ENCODE results near the gene ATMIN.

The ATMIN gene

DNA sequence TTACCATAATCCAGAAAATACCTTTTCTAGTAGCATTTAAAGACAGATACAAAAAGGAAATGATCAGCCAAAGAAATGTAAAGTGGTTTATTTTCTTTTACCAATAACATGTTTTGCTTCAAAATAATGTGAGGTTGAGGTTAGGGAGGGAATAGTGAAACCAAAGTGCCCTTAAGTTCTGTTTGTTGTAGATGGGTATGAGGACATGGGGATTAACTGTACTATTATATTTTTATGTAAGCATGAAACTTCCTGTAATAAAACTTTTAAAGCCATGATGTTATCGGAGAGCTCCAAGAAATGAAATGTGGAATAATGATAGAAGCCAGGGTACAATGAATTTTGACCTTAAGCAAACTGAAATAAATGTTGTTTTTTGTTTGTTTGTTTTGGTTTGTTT lies 31.5 kb downstream of the ATMIN start:
- no peak for DNase-seq (ENCODE audit: low read depth in 2 of 2)

DNA sequence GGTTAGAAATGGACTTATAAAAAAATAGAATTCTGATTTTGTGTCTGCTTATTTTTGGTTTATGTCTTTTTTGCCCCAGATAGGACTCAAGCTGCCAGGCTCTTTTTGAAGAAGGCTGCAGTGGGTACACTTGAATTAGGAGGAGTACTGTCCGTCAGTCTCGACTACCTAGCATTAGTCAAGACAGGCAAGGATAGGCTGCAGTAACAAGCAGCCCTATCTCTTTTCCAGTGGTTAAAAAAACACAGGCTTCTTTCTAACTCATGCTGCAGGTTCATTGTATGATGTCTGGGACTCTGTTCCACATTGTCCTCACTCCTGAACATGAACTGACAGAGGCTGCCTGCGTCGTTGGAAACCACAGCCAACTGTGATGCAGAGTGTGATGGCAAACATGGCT lies 33.4 kb downstream of the ATMIN start:
- DNase-seq (ENCODE audit: low read depth in 2 of 2) = no peak

DNA sequence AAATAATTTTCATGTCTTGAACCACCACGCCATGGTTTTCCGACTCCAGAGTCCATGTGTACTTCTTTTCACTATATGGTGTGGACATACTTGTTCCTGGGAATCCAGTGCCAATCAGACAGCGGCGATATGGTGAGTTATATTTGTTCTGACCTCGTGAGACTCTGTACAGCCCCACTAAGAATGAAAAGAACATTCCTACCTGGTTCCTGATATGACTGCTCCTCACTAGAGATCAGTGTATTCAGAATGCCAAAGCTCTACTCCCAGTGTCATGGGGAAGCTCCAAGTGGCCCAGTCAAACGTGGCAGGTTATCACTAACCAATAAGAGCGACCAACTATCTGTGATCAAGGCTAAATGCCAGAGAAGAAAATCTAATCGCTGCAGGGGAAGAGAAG lies 35.3 kb downstream of the ATMIN start:
- DNase-seq (ENCODE audit: low read depth in 2 of 2) = no peak

DNA sequence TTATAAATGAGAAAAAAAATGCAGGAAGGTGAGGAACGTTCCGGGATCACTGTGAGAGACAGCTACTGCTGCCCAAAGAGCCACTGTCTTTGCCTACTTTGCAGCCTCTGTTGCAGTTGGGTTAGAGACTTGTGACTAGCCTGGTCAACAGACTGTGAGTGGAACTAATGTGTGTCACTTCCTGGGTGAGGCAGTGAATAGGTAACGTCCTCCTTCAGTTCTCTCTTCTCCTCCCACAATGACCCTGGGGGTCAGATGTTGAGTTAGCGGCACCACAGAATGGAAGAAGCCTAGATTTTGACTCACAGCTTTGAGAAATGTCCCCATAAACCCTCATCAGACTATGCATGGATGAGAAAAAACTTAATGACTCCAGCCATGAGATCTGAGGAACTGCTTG lies 36.2 kb downstream of the ATMIN start:
- DNase-seq (ENCODE audit: low read depth in 2 of 2) = no peak

DNA sequence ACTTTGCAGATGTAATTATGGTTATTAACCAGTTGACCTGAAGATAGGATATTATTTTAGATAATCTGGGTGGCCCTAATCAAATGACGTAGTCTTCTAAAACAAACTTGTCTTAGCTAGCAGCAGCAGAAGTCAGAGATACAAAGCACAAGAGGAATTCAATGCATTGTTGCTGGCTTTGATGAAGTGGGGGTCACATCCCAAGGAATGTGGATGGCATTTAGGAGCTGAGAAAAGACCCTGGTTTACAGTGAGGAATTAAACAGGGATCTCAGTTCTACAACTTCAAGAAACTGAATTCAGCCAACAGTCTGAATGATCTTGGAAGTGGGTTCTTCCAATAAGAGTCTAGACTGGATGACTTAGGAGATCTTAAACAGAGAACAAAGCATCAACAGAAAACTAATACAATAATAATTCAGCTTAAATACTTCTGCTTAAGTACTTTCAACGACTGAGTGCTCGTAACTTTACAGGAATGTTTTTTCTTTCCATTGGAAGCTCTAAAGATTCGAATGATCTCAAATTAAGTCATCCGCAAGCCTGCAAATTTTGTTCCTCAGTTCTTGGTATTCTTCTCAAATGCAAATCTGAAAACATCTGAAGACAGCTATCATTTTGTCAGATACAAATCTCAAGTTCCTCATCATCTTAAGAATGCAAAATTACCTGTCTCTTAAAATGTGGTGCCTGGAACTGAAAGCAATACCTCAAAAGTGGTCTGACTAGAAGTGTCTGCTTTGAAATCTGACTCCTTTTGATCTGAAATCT lies 38.1 kb downstream of the ATMIN start:
- no peak for DNase-seq (ENCODE audit: low read depth in 2 of 2)

DNA sequence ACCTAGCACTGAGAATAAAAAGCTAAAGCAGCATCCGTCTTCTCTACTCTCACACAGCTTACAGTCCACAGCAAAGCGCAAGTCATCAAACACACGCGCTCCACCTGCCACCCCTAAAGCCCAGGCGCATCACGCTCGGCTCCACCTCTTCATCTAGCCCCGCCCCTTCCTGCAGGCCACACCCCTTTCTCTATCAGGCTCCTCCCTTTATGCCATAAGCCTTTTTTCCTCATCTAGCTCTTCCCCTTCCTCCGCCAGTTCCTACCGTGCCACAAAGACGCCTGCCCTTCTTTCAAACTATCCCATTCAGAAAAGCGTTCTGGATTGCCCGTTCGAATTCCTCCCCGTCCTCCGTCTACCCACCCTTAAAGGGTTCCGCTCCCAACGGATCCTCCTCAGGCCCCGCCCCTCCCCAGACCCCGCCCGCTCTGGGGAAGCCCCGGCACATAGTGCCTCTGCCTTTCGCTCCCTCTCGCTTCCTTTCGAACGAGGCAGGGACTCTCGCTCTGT lies 41.0 kb downstream of the ATMIN start:
- peak; percentile 85 to 90 for DNase-seq (ENCODE audit: low read depth in 2 of 2)

DNA sequence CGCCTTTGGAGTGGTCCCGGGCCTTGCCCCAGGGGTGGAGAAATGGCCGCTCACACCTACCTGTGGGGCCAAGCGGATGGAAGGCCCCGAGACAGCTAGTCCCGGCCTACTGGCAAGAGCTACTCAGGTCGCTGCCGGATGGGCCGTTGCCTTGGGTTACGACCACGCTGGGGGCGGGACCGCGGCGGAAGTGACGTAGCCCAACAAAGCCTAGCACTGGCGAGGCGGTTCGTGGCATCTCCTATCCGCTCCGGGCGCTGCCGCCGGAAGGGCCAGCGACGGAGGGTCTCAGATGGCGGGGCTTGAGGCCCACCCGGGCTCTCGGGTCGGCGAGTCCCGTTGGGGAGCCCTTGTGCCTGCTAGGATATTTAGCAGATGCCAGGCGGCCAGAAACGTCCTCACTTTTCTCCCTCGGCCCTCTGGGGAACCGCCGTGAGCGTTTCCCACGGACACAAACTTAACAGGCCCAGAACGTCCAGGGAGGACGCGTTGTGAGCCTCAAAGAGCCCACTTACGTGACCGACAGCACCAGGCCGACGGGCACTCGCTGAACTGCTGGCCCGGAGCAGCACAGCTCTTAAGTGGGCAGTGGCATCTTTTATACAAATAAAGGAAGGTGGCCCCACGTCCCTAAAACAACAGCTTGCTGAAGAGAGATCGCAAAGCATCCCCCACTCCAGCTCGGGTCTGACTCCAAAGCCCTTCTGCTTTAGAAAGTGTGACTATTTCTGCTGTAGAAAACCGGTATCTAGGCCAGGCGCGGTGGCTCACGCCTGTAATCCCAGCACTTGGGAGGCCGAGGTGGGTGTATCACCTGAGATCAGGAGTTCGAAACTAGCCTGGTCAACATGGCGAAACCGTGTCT lies 41.7 kb downstream of the ATMIN start, which contains the start of gene C16orf46:
Gene C16orf46 (minus strand): TSS at position 163 of the 865 bp plus-strand sequence. CDS start 13,283 bp downstream, outside the sequence.
- DNase-seq (ENCODE audit: low read depth in 2 of 2) = peak; percentile 92 to 95

DNA sequence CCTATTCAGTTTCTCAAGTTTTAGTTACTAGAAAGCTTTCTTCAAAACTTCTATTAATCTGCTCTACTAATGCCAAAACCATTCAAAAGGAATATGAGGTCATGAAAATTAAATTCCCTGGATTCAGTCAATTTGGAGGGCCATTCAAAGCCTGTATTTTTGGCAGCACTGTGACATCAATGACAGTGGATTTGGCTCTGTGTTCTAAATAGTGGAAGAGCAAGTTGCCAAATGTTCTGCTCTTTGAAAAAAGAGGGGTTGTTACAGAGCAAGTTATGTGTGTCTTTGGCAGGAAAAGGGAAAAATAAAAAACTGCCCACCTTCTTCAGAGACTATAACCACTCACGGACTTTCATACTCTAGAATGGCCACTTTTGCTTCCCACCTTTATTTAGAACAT lies 44.6 kb downstream of the ATMIN start:
- no peak for DNase-seq (ENCODE audit: low read depth in 2 of 2)

DNA sequence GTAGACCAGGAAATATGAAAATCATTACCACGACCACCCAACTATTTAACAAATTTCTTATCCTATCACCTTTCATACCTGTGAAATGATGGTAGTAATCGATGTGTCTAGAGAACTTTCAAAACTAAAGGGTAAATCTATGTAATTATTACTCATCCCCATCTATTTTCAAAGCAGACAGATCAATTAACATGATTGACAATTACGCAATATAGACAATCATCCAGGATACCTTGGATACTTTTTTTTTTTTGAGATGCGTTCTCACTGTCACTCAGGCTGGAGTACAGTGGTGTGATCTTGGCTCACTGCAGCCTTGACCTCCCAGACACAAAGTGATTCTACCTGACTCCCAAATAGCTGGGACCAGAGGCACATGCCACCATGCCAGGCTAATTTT lies 45.4 kb downstream of the ATMIN start:
- DNase-seq (ENCODE audit: low read depth in 2 of 2) = no peak

DNA sequence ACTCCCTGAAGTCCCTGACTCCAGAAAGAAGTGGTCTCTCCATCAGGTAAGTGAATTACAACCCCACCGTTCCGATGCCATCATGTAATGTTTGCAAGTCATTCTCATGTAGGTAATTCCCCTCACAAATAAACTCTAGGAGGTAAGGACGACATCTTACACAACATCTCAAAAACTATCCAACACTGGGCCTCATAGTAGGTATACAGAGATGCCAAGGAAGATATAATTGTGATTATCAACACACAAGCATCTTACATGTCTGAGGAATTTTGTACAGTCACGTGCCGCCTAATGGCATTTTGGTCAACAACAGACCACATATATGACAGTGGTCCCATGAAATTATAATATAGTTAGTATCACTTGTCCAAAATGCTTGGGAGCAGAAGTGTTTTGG lies 53.2 kb downstream of the ATMIN start:
- no peak for DNase-seq (ENCODE audit: low read depth in 2 of 2)

DNA sequence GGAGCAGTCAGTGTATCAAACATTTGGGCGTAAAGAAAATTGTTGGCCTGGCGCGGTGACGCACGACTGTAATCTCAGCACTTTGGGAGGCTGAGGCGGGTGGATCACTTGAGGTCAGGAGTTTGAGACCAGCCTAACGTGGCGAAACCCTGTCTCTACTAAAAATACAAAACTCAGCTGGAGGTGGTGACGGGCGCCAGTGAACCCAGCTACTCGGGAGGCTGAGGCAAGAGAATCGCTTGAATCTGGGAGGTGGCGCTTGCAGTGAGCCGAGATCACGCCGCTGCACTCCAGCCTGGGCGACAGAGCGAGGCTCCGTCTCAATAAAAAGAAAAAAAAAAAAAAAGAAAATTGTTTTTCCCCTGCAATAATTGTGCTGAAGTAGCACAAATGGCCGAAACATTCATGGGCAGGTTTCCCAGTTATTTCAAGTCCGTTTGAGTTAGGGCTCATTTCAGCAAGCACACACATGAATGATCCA lies 59.2 kb downstream of the ATMIN start:
- no peak for DNase-seq (ENCODE audit: low read depth in 2 of 2)

DNA sequence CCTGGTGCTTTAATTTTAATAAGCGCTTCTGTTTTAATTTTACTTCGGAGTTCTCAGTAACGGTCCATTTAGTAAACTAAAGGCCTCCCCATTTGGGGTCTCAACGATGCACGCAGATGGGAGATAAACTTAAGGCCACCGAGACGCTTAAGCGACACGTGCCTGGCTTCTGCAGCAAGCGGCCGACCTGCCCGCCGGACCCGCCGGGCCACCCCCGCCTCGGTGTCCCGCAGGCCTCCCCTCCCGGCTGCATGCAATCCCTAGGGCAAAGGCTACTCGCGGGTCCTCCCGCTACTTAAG lies 60.0 kb downstream of the ATMIN start:
- no peak for DNase-seq (ENCODE audit: low read depth in 2 of 2)

DNA sequence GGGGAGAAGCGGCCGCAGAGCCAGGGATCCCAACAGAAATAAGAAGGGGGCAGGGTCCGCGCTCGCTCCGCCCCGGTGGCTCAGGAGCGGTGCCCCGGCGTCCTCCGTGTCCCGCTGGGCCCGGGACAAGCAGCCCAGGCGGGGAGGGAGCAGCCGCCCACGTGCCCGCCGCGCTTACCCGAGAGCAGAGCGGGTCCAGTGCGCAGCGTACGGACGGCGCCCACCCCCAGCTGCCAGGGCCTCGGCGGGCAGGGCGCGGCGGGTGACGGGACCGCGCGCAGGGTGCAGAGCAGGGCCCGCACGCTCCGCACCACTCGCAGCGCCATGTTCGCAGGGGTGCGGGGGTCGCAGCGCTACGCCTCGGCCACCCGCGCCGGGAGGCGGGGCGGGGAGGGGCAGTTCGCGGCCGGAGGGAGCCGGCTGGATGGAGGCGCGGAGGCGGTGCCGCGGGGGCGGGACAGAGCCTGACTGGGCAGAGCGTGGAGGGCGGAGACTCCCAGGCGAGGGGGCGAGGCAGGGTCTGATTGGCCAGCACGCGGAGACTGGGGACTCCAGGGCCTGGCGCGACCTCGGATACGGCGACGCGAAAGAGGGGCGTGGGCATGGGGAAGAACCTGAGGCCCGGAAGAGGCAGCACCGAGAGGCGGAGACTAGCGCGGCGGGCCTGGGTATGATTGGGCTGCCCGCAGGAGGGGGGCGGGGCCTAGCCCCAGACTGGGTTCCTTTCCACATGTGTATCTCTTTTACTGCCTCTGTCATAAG lies 60.5 kb downstream of the ATMIN start, which contains the start of gene GCSH:
Gene GCSH (minus strand): TSS at position 443 of the 762 bp plus-strand sequence. CDS start 117 bp downstream, at position 326.
- DNase-seq (ENCODE audit: low read depth in 2 of 2) = peak; percentile 95 to 97

DNA sequence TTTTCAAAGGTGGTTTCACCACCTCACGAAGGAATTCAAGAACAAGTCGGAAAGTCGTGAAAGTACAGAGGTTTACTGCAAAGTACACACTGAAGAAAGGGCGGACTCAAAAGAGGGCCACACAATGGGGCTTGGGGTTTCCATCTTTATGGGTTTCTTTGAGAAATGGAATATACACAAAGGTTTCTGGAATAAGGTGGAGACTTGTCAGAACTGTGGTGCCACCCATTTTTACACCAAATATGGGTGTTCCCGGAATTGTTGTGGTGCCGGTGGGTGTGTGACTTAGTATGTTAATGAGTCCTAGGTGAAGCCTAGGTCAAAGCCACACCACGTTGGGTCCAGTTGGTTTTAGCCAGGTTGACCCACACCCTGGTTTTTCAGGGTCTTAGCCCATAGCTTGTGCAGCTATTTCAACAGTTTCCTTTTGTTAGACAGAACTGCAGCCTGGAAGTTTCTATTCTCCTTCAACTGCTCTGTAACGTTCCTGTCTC lies 61.1 kb downstream of the ATMIN start:
- no peak for DNase-seq (ENCODE audit: low read depth in 2 of 2)

Data from stimulated activated CD8-positive, alpha-beta memory T cell treated with anti-CD3 and anti-CD28 coated beads, Interleukin-2, amount 100 ng/mL, for 1 hour (primary cell).